NCI-H748 (cell line): ENCODE results near the gene GTF2H4.

Experiments
- DNase-seq: peaks from one replicate; lab custom pipeline; 2025; ENCODE audit not compliant: unreplicated experiment; lab: John Stamatoyannopoulos, UW

The GTF2H4 gene

DNA sequence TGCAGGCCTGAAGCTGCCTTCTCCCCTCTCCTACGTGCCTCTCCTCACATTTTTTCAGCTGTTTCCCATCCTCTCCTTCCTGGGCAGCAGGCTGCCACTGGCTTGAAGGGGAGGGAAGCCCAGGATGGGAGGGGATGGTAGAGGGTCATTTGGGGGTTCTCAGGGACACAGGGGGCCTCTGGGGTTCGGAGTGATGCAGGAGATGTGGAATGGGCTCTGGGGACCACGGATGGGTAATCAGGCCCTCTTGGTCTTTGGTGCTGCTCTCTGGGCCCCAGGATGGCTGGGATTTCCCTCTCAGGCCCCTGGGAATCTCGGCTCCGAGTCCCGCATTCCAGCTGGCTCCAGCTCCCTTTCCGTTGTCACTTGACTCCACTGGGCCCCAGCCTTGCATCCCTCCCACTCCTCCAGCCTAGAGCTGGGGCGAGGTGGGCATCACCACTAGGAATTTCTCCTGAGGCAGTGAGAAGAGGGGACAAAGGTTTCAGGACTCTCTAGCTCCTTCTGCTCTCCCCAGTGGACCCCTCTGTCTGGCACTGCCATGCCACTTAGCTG, 25.7 kb upstream of the GTF2H4 start:
- no peak for DNase-seq

DNA sequence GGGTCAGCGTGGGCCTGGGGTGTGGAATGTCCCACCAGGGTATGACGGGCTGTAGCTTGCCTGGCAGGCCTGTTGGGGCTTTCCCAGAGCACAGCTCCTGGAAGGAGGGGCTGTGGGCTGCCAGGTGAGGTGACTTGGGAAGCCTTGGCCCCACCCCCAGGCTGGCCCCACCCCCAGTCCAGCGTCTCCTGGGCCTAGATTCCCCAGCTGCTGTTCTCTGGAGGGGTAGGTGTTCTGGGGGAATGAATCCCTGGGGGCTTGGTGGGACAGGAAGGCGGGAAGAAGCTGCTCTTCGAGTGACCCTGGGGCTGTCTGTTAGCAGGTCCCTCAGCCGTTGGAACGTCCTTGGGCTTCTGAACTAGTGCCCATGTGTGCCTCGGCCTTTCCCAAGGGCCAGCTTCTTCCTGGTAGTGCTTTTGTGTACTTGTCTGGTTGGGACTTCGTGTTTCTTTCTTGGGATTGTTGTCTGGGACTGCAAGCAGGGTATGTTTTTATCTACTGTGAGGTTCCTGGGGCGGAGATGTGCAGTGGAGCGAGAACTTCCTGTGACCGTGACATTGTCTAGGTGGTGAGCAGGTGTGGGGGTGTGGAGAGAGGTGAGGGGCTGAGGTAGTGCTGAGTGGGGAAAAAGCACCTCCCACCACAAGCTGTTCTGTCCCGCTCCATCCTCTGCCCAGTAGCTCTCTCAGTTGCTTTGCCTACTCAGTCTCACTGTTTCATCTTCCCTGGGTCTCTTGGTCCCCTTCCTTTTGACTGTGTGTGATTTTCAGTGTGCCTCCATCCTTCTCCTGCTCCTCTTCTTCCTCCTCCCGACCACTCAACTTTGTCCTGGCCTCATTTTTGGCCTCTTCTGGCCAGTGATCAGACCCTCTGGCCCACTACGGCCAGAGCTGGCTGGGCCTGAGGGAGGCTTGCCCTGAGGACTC, 25.0 kb upstream of the GTF2H4 start:
- DNase-seq, result peak; percentile 74

GRCh38 chr6:30883685-30884520, 24.1 kb upstream of the GTF2H4 start, which contains the start of gene DDR1:
Gene DDR1 (plus strand): TSS chr6:30884519. CDS start chr6:30888730, 4,211 bp downstream.
- peak; percentile 78 for DNase-seq

- peak; percentile 71 for DNase-seq
These were observed 23.2 kb upstream of the GTF2H4 start for GRCh38 chr6:30884521-30885480.

- peak; percentile 75 for DNase-seq
These were observed 22.5 kb upstream of the GTF2H4 start for GRCh38 chr6:30885481-30885998.

DNA sequence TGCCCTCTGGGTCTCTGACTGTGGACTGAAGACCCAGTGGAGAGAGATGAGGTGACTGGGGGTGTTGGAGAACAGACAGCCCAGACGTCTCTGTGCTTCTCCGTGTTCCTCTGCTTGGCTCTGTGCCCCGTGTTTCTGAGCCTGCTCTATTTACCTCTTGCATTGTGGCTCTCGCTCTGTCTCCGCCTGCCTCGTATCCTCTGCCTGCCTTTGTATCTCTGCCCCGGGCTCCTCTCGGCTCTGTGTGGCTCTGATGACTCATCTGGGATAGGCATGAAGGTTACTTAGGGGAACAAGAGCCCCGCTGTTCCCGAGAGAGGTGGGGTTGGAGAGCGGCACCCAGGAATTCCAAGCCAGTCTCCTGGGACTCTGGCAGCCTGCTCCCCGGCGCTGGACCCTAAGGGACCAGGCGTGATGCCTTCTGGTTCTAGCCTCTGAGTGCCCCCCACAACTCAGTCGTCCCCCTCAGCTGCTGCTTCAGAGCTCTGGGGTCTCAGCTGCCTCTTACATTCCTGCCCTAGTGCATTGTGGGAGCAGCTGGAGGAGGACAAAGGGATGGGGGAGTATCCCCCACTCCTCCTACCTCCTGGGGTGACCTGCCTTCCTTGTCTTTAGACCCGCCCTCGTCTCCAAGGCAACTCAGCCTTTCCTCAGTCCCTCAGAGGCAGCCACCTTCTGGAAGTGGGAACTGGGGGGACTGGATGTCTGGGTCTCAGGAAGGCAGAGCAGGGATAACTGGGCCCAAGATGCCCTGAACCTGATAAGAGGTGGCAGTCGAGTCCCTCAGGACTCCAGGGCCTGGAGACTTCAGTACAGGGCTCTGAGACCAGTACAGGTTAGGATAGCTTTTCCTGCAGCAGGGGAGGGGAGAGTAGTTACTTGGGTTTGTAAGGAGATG, 21.8 kb upstream of the GTF2H4 start:
- DNase-seq, result peak; percentile 92

DNA sequence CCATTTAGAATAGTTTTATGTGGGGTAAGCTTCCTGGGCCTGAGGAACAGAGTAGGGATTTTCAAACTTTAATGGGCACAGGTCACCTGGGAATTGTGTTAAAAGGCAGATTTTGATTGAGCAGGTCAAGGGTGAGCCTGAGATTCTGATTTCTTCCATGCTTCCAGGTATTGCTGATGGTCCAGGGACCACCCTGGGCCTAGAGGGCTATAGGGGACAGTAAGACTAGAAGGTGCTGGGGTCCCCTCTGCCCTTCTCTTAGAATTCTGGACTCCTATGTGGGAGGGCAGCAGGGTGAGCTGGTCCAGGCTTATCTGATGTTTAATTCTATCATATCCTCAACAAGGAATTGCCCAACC, 21.1 kb upstream of the GTF2H4 start:
- DNase-seq, result no peak

GRCh38 chr6:30887901-30888815, 19.8 kb upstream of the GTF2H4 start:
- DNase-seq, result no peak

DNA sequence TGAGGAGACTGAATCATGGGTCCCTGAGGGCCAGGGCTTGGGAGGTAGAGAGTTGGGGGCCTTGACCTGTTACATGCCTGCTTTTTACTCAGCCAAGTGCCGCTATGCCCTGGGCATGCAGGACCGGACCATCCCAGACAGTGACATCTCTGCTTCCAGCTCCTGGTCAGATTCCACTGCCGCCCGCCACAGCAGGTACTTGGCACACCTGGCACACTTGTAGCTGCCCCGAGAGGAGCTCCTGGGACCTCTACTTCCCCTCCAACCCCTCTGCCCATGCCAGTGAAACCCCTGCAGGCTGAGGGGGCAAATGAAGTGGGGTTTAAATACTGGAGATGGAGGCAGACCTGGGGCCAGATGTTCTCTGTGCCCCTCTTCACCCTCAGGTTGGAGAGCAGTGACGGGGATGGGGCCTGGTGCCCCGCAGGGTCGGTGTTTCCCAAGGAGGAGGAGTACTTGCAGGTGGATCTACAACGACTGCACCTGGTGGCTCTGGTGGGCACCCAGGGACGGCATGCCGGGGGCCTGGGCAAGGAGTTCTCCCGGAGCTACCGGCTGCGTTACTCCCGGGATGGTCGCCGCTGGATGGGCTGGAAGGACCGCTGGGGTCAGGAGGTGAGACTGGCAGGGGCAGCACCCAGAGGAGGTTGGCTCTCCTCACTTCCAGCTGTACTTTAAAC, 19.1 kb upstream of the GTF2H4 start:
- DNase-seq, result no peak

GRCh38 chr6:30889496-30889885, 18.5 kb upstream of the GTF2H4 start:
- DNase-seq, result no peak

- no peak for DNase-seq
These were observed 17.9 kb upstream of the GTF2H4 start for GRCh38 chr6:30889921-30890645.

GRCh38 chr6:30890646-30891449, 17.2 kb upstream of the GTF2H4 start:
- DNase-seq, result no peak

DNA sequence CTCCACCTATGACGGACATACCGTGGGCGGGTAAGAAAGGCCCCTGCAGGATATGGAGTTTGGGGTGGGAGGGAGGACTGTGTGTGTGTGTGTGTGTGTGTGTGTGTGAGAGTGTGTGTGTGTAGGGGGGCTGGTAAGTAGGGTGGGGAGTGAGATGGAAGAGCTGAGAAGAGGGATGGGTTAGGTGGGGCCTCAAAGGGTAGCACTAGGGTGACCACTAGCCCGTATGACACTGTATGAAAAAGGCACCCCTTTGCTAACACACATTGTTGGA, 16.6 kb upstream of the GTF2H4 start:
- DNase-seq, result no peak

DNA sequence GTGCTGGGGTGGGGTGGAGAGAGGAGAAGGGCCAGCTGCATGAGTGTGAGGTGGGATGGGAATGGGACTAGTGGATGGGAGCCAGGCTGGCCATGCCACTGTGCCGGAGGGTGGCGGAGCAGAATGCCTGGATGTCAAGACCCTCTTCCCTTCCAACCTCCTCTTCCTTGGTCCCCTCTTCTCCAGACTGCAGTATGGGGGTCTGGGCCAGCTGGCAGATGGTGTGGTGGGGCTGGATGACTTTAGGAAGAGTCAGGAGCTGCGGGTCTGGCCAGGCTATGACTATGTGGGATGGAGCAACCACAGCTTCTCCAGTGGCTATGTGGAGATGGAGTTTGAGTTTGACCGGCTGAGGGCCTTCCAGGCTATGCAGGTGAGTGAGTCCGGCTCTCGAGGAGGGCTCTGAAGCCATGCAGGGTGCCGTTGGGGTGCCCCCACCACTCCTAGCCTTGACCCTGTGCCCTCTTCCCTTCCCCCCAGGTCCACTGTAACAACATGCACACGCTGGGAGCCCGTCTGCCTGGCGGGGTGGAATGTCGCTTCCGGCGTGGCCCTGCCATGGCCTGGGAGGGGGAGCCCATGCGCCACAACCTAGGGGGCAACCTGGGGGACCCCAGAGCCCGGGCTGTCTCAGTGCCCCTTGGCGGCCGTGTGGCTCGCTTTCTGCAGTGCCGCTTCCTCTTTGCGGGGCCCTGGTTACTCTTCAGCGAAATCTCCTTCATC, 16.0 kb upstream of the GTF2H4 start:
- DNase-seq, result no peak

GRCh38 chr6:30893001-30893591, 14.9 kb upstream of the GTF2H4 start:
- no peak for DNase-seq
